NCI-H1417 (cell line): ENCODE measurements around the gene GAL3ST3.
A peak's percentile ranks its signal among the peaks of the same experiment; 100 is the strongest.

Source experiments
- DNase-seq, 3 experiments: peaks; one replicate each; lab custom pipeline; 2025; lab: John Stamatoyannopoulos, UW

Gene GAL3ST3

GRCh38 chr11:66069715-66070603, 21.0 kb upstream of the GAL3ST3 start, which contains the start of gene PACS1:
TSS of gene PACS1 (plus strand) at chr11:66070272. CDS start at chr11:66070487, 215 bp downstream.
- peak; percentile 52 to 79 (median 78) for DNase-seq

DNA sequence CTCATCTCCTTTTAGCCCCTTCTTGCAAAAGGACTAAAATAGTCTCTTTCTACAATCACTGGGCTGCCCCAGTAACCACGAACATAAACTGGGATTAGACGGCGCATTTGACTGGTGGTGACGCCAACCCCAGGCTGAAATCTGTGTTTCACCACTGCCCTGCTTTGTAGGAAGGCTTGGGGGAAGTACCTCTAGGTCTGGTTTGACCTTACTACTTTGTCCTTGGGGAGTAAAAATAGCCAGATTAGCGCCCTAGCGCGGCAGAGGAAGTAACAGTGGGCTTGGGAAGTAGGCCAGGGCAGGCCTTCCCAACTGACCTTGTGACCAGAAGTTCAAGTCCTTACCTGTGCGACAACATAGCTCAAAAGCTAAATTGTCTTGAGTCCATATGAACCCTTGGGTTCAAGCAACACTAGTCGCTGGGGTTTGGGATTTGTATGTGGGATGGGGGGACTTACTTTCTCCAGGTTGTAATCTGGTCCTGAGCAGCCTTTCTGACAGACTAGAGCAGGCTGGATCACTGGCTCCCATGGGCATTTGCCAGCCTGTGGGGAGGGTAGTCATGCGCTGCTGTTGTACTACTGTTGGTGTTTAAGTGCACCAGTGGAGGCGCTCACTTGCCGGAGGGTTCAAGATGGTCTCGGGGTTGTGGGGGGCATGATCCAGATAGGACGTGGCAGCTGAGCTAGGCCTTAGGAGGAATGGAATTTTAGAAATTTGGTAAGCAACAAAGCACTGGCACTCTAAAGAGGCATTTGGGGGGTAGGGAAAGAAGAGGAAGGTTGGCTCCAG, 20.2 kb upstream of the GAL3ST3 start:
- peak in 1 of 3 experiments; percentile 57 for DNase-seq

GRCh38 chr11:66068154-66068821, 19.3 kb upstream of the GAL3ST3 start:
- DNase-seq, result peak; percentile 53 to 82 (median 66)

DNA sequence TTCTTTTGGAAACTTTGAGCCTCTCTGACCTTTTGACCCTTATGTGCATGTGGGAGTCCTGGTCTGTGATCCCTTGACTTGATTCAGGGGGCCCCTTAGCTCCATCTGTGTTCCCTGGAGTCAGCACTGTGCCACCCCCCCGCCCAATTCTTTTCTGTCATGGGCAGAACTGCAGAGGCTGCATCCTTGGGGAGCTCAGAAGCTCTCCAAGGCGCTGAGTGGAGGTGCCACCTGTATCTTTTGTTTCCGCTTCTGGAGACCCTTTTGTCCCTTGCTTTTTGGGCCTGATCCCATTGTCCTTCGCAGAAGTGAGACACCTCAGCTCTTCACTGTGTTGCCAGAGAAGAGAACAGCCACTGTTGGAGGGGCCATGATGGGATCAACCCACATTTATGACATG, 18.7 kb upstream of the GAL3ST3 start:
- no peak for DNase-seq

GRCh38 chr11:66066751-66067150, 17.8 kb upstream of the GAL3ST3 start:
- DNase-seq, result no peak

DNA sequence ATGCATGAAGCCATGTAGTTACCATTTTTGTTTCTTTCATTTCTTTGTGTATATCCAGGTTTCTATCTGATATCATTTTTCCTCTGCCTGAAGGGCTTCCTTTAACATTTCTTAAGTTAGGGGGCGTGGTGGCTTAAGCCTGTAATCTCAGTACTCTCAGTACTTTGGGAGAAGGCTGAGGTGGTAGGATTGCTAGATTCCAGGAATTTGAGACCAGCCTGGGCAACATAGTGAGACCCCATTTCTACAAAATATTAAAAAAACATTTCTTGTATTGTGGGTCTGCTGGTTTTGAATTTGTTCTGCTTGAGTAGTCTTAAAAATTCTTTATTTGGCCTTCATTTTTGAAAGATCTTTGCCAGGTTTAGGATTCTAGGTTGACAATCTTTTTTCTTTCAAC, 15.6 kb upstream of the GAL3ST3 start:
- DNase-seq, result no peak

DNA sequence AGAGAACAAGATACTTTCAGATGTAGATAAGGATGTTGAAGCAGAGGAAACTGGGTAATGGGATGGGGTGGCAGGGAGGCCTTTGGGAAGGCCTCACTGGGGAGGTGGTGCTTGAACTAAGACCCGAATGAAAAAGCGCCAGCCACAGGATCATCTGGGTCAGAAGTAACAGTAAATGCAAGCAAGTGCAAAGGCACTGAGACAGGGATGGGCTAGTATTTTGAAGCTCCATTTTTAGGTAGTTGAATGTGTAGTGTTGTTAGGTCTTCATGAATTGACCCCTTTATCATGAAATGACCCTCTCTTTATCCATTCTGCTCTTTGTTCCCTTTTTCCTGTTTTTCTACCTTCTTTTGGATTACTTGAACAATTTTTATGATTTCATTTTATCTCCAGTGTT, 14.9 kb upstream of the GAL3ST3 start:
- no peak for DNase-seq

GRCh38 chr11:66062408-66062807, 13.4 kb upstream of the GAL3ST3 start:
- DNase-seq, result no peak

DNA sequence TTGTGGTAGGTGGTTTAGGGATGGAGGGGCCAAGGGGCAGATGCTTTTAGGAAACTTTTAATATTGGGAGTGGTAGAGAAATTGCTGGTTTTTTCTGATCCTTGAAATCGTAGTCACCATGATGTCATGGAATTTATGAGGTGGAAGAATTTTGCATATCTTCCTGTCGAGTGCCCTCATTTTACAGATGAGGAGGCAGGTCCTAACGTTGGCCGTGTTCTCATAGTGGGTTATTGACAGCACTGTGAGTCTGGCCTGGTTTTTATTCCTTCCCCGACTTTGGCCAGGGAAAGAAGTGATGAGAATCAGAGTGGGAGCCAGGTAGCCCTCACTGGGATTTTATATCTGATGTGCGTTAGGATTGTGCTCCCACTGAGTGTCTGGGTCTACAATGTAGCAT, 12.3 kb upstream of the GAL3ST3 start:
- no peak for DNase-seq

DNA sequence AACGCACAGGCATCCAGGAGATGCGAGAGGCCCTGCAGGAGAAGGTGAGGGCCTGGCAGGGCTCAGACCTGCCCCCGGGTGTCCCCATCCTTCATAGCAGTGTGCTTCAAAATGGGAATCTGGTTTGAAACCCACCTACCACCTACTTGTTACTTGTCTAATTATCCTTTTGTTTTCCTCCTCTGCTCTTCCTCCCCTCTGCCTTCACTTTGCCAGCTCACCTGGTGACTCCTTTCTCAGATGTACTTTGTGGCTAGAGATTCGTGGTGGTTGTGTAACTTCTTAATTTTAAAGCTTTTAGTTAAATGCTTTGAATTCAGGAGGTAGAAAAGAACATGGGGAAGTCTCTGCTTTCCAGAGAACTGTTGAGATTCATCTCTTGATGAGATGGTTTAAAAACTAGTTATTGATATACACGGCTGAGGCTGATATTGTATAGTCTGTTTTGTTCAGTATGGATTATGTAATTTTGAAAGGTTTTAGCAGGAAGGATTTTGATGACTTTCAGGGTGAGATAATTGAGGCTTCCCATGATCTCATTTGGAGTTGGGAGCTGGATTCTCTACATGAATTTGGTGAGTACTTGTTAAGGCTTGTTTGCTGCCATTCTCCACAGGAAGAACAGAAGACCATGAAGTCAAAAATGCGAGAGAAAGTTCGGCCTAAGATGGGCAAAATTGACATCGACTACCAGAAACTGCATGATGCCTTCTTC, 11.2 kb upstream of the GAL3ST3 start:
- DNase-seq, result no peak

GRCh38 chr11:66056501-66056900, 7.5 kb upstream of the GAL3ST3 start:
- DNase-seq, result no peak

- no peak for DNase-seq
These were observed 6.1 kb upstream of the GAL3ST3 start for GRCh38 chr11:66055021-66055420.

DNA sequence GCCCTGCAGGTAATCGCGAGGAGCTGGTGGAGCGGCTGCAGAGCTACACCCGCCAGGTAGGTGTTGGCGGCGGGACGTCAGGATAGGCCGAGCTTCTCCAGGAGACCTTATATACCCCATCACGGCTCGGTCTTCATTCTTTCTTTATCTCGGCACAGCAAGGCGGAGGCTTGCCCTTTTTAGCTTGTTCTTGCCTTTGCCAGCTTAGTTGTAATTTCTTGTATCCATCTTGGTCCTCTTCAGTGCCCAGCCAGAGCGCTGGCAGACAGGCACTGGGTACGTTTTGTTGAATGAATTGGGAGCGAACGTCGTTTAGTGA, 3.7 kb upstream of the GAL3ST3 start:
- DNase-seq, result no peak

- peak; percentile 98 to 99 (median 99) for DNase-seq
These were observed 3.1 kb upstream of the GAL3ST3 start, which contains the start of gene SF3B2 for GRCh38 chr11:66051766-66052663. TSS of gene SF3B2 (plus strand) at chr11:66052364. CDS start at chr11:66052385, 21 bp downstream.

DNA sequence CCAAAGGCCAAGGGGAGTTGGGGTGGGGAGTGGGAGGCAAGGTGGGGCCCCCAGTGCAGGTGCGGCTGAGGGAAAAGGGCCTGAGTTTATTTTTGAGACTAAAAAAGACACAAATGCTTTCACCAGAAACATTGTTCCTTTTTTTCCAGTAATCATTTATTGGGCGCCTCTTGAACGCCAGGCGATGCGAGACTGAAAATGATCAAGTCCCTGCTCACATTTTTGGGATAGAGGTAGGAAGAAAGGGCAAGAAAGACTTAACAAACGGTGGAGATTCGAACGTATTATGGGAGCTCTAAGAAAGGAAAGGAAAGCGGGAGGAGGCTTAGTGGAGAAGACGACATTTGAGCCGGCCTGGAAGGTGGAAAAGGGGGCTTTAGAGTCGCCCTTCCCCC, 2.4 kb upstream of the GAL3ST3 start:
- DNase-seq, result no peak

- peak in 2 of 3 experiments; percentile 32 to 56 for DNase-seq
These were observed 1.7 kb upstream of the GAL3ST3 start for GRCh38 chr11:66050581-66051231.

GRCh38 chr11:66047541-66048365, 1.2 kb downstream of the GAL3ST3 start:
- DNase-seq, result no peak

GRCh38 chr11:66046901-66047300, 2.1 kb downstream of the GAL3ST3 start:
- no peak for DNase-seq

GRCh38 chr11:66045177-66045639, 3.8 kb downstream of the GAL3ST3 start:
- DNase-seq, result peak; percentile 58 to 81 (median 69)
